Measurements from ENCODE around the gene DCP2. TPM values are rescaled to one million over a fixed set of nuclear protein-coding genes. Genes with fewer than 3 reads are reported as not detected.

The DCP2 gene
- polyA plus RNA-seq, 1 donor from 2014 or later: 26.2 TPM

GRCh38 chr5:112965733-112966306, 10.8 kb upstream of the DCP2 start:
- Histone ChIP-seq H3K27me3 (ENCODE audit: insufficient read depth, low read depth, low read length) (no peaks in the 10 kb centered on the region), H3K9me2 (ENCODE audit: insufficient read depth, low read length) (no peaks in the 10 kb centered on the region), H3K27ac (ENCODE audit: low read length) (no peak overlapping the region), H4K20me1 (ENCODE audit: insufficient read depth) (no peaks in the 10 kb centered on the region), H3K9me3 (ENCODE audit: low read length) (no peaks in the 10 kb centered on the region), H3K9ac (ENCODE audit: low read length) (no peak overlapping the region), H3K36me3 (ENCODE audit: insufficient read depth, low read length) (no peaks in the 10 kb centered on the region), H3K4me2 (ENCODE audit: low read length) (no peak overlapping the region), H3K4me3 (ENCODE audit: low read length) (no peak overlapping the region), H3K79me2 (replicated peaks; ENCODE audit: insufficient read depth, low read length) (no peaks in the 10 kb centered on the region), H3F3A (ENCODE audit: insufficient read depth, low read length, poor library complexity, severe bottlenecking) (no peaks in the 10 kb centered on the region), H2AFZ (ENCODE audit: low read depth, low read length) (no peak overlapping the region)
- TF ChIP-seq SMC3 (conservative IDR thresholded peaks at IDR 0.05; ENCODE audit: poor library complexity): no peak
- TF ChIP-seq REST (IDR thresholded peaks at IDR 0.05; ENCODE audit: borderline replicate concordance): no peak
- TF ChIP-seq MXI1 (conservative IDR thresholded peaks at IDR 0.05; ENCODE audit: poor library complexity, severe bottlenecking): no peak
- TF ChIP-seq, protein P1, sequence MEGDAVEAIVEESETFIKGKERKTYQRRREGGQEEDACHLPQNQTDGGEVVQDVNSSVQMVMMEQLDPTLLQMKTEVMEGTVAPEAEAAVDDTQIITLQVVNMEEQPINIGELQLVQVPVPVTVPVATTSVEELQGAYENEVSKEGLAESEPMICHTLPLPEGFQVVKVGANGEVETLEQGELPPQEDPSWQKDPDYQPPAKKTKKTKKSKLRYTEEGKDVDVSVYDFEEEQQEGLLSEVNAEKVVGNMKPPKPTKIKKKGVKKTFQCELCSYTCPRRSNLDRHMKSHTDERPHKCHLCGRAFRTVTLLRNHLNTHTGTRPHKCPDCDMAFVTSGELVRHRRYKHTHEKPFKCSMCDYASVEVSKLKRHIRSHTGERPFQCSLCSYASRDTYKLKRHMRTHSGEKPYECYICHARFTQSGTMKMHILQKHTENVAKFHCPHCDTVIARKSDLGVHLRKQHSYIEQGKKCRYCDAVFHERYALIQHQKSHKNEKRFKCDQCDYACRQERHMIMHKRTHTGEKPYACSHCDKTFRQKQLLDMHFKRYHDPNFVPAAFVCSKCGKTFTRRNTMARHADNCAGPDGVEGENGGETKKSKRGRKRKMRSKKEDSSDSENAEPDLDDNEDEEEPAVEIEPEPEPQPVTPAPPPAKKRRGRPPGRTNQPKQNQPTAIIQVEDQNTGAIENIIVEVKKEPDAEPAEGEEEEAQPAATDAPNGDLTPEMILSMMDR (IDR thresholded peaks at IDR 0.05; ENCODE audit: poor library complexity, severe bottlenecking): no peak
- TF ChIP-seq TAF1 (IDR thresholded peaks at IDR 0.05; ENCODE audit: low read depth): no peak
- TF ChIP-seq EP300 (conservative IDR thresholded peaks at IDR 0.05; ENCODE audit: poor library complexity, severe bottlenecking): no peak
- no peak for TF ChIP-seq POLR2AphosphoS5 (IDR thresholded peaks at IDR 0.05)
- no peak for TF ChIP-seq EZH2 (IDR thresholded peaks at IDR 0.05; ENCODE audit: borderline replicate concordance, insufficient read depth, low read length, poor library complexity, severe bottlenecking)
- TF ChIP-seq RAD21 (conservative IDR thresholded peaks at IDR 0.05): no peak

GRCh38 chr5:112967520-112968083, 9.0 kb upstream of the DCP2 start:
- no peak overlapping the region for H3K9ac ChIP-seq (ENCODE audit: low read length)
- H3K79me2 ChIP-seq (replicated peaks; ENCODE audit: insufficient read depth, low read length): no peaks in the 10 kb centered on the region
- no peaks in the 10 kb centered on the region for H3K27me3 ChIP-seq (ENCODE audit: insufficient read depth, low read depth, low read length)
- no peaks in the 10 kb centered on the region for H3F3A ChIP-seq (ENCODE audit: insufficient read depth, low read length, poor library complexity, severe bottlenecking)
- no peak overlapping the region for H3K4me3 ChIP-seq (ENCODE audit: low read length)
- H4K20me1 ChIP-seq (ENCODE audit: insufficient read depth): no peaks in the 10 kb centered on the region
- no peaks in the 10 kb centered on the region for H3K9me3 ChIP-seq (ENCODE audit: low read length)
- no peaks in the 10 kb centered on the region for H3K9me2 ChIP-seq (ENCODE audit: insufficient read depth, low read length)
- no peak overlapping the region for H2AFZ ChIP-seq (ENCODE audit: low read depth, low read length)
- TF ChIP-seq, protein P1 (IDR thresholded peaks at IDR 0.05; ENCODE audit: poor library complexity, severe bottlenecking): no peak
- TF ChIP-seq MXI1 (conservative IDR thresholded peaks at IDR 0.05; ENCODE audit: poor library complexity, severe bottlenecking) (no peak), RAD21 (conservative IDR thresholded peaks at IDR 0.05) (no peak), TAF1 (IDR thresholded peaks at IDR 0.05; ENCODE audit: low read depth) (no peak), REST (IDR thresholded peaks at IDR 0.05; ENCODE audit: borderline replicate concordance) (no peak), SMC3 (conservative IDR thresholded peaks at IDR 0.05; ENCODE audit: poor library complexity) (no peak), EP300 (conservative IDR thresholded peaks at IDR 0.05; ENCODE audit: poor library complexity, severe bottlenecking) (no peak)
- H3K4me2 ChIP-seq (ENCODE audit: low read length): no peak overlapping the region
- H3K27ac ChIP-seq (ENCODE audit: low read length): no peak overlapping the region
- no peaks in the 10 kb centered on the region for H3K36me3 ChIP-seq (ENCODE audit: insufficient read depth, low read length)

All from neural cell (in vitro differentiated cells).